Heart right ventricle (tissue), 16 donors: Measurements from ENCODE around the gene LARGE1. TPM values are rescaled to one million over a fixed set of nuclear protein-coding genes. Genes with fewer than 3 reads are reported as not detected.

Experiments
- ATAC-seq, 8 donors: fragments of 200-7000 bp; cut with Tn5 transposase; one replicate each; pipeline ENCODE4 v1.9.1; 2020; ENCODE audit warnings: mild to moderate bottlenecking in 8 of 8, moderate library complexity in 8 of 8, moderate number of reproducible peaks in 1 of 8
- DNase-seq, 2 donors: peaks; one replicate each; pipeline ENCODE4 v3.0.0-alpha.2; 2020
- H3K27ac ChIP-seq, 10 donors: fragments of 200-600 bp; sonication (generic) in 2 of 10; one replicate each; pipeline versions ENCODE4 v1.5.0 to v1.8.0; 2020 to 2022; ENCODE audit warnings: mild to moderate bottlenecking in 3 of 10
- H3K27me3 ChIP-seq, 7 donors: fragments of 200-600 bp; one replicate each; pipeline ENCODE4 v1.8.0; 2021 to 2022; ENCODE audit warnings: mild to moderate bottlenecking in 2 of 7
- H3K36me3 ChIP-seq, 9 donors: fragments of 200-600 bp; sonication (generic) in 1 of 9; one replicate each; pipeline versions ENCODE4 v1.5.0 to v1.8.0; 2020 to 2022; ENCODE audit warnings: mild to moderate bottlenecking in 2 of 9
- H3K4me1 ChIP-seq, 9 donors: fragments of 200-600 bp; sonication (generic) in 1 of 9; one replicate each; pipeline versions ENCODE4 v1.5.0 to v1.8.0; 2020 to 2022; ENCODE audit warnings: mild to moderate bottlenecking in 4 of 9
- H3K4me3 ChIP-seq, 10 donors: fragments of 200-600 bp; sonication (generic) in 2 of 10; one replicate each; pipeline versions ENCODE4 v1.5.0 to v1.8.0; 2020 to 2022; ENCODE audit warnings: mild to moderate bottlenecking in 7 of 10, moderate library complexity in 2 of 10
- H3K9me3 ChIP-seq, 11 donors: fragments of 200-600 bp in 10 of 11; sonication (generic) in 2 of 11; one replicate each; pipeline versions ENCODE4 v1.5.0 to v1.8.0; 2013 to 2022; ENCODE audit warnings: mild to moderate bottlenecking in 2 of 11, control low read depth in 1 of 11, moderate library complexity in 1 of 11
- CTCF ChIP-seq, 9 donors: fragments of 200-600 bp; sonication (generic) in 2 of 9; IDR thresholded peaks; one replicate each; pipeline versions ENCODE4 v1.5.0 to v1.8.0; 2021 to 2022; ENCODE audit warnings: antibody characterized with exemption in 9 of 9, mild to moderate bottlenecking in 5 of 9, moderate library complexity in 1 of 9
- WGBS, 2 donors: extraction: QIAGEN DNeasy Blood & Tissue Kit; methylation state at CpG; one replicate each; pipeline ENCODE4 v1.1.7; 2013; ENCODE audit warnings: inconsistent platforms in 1 of 2; 5-methylcytosine and 5-hydroxymethylcytosine counted together
- intact Hi-C, 10 donors: fragments of 100-400 bp; cut with DNase I; formaldehyde crosslinking; loops; one replicate each; pipeline versions ENCODE4 v1.11.1 to v1.14.2; 2022
- polyA plus RNA-seq, 2 donors: library from polyadenylated mRNA; stranded (reverse); fragments of 200-250 nt; gene quantifications; one replicate each; pipeline ENCODE4 v1.2.3, GENCODE V29; 2013
- total RNA-seq, 10 donors: library from RNA; stranded (reverse); fragmentation: NEBNext Ultra II Directional in 3 of 10; extraction: Animal tissue kit (Norgen Biotek cat#: 25700) in 3 of 10; gene quantifications; one replicate each; pipeline versions ENCODE4 v1.2.1 to v1.2.4, GENCODE V29; 2021 to 2023
- donor health status: Arrhythmogenic right ventricular cardiomyopathy.
- donor health status: ischemic (EF 13 %, LVEDD 7.1; RV severe dilation, severe dysfunction).
- donor health status: healthy with polysubstance abuse.
- donor health status: DM: no; HTN: yes; CAD: no.
- donor health status: DM: no; HTN: no; CAD: no.
- donor health status: ischemic (EF 25% LVEDD 6.9; RV normal size, moderate dysfunction).
- donor health status: ischemic (EF 25% LVEDD 5.7; RV mildly dilated, moderate dysfunction).
- donor health status: healthy.
- donor health status: DM: yes; HTN: yes; CAD: no.
- donor health status: Ischemic cardiomyopathy.
- donor health status: ischemic (EF 35%, LVEDD 5.7; RV mildly dilated, moderate dysfunction).
- donor health status: nonischemic (EF 11% LVEDD 7.7; RV severe dilation, severe dysfunction).
- donor health status: DM: yes; HTN: yes; CAD: no.
- donor health status: PGD.
- donor health status: ischemic (EF 29% LVEDD 5.4; RV normal size, mild dysfunction).
- donor health status: nonischemic (EF 23%, LVEDD 6.1; RV moderate dilation, normal function).

The LARGE1 gene
- total and polyA plus RNA-seq, 12 donors, result 33.7 to 184 (median 144) TPM

- H3K36me3 ChIP-seq, result no peaks in the 10 kb centered on the region
- intact Hi-C loops, result no loop called here
- peaks cover 3 to 59% (median 31%) of the 10 kb centered on the region in 9 donors for H3K4me1 ChIP-seq
- no peaks in the 10 kb centered on the region for H3K9me3 ChIP-seq
- peak overlapping the region in 9 of 10 donors; percentile 44 to 82 (median 60) for H3K27ac ChIP-seq
- DNase-seq (no peak), ATAC-seq (peak in 5 of 8 donors; percentile 11 to 65 (median 65))
- no peak for TF ChIP-seq CTCF (IDR thresholded peaks at IDR 0.05)
- peak overlapping the region in 6 of 10 donors; percentile 1 to 38 (median 23) for H3K4me3 ChIP-seq
- 32 to 40% methylated on average over 14 of the region's 14 CpGs for WGBS, 2 donors
- no peaks in the 10 kb centered on the region for H3K27me3 ChIP-seq
Observed at GRCh38 chr22:33563220-33563964, 356.9 kb downstream of the LARGE1 start.

GRCh38 chr22:33562501-33562900 lies 357.8 kb downstream of the LARGE1 start:
- 68 to 77% methylated on average over 6 of the region's 6 CpGs for WGBS, 2 donors
- no peaks in the 10 kb centered on the region for H3K36me3 ChIP-seq
- H3K4me3 ChIP-seq, result no peak overlapping the region
- H3K4me1 ChIP-seq, result peaks cover 0 to 50% (median 23%) of the 10 kb centered on the region in 9 donors
- no peaks in the 10 kb centered on the region for H3K27me3 ChIP-seq
- intact Hi-C loops, result no loop called here
- no peak for TF ChIP-seq CTCF (IDR thresholded peaks at IDR 0.05)
- ATAC-seq (peak in 6 of 8 donors; percentile 22 to 72 (median 63)), DNase-seq (no peak)
- no peaks in the 10 kb centered on the region for H3K9me3 ChIP-seq
- H3K27ac ChIP-seq, result peak overlapping the region in 6 of 10 donors; percentile 44 to 82 (median 66)

- Histone ChIP-seq H3K9me3 (no peaks in the 10 kb centered on the region), H3K36me3 (no peaks in the 10 kb centered on the region), H3K4me3 (no peak overlapping the region), H3K4me1 (peaks cover 0 to 43% (median 23%) of the 10 kb centered on the region in 9 donors), H3K27me3 (no peaks in the 10 kb centered on the region), H3K27ac (no peak overlapping the region)
- no peak for TF ChIP-seq CTCF (IDR thresholded peaks at IDR 0.05)
- intact Hi-C loops, result no loop called here
- ATAC-seq (no peak), DNase-seq (no peak)
- 97% methylated on average over 9 of the region's 9 CpGs for WGBS, 2 donors
Observed at GRCh38 chr22:33561149-33561807, 359.0 kb downstream of the LARGE1 start.

GRCh38 chr22:33557836-33558235 lies 362.4 kb downstream of the LARGE1 start:
- ATAC-seq (no peak), DNase-seq (no peak)
- no peaks in the 10 kb centered on the region for H3K36me3 ChIP-seq
- H3K4me1 ChIP-seq, result peaks cover 0 to 15% (median 10%) of the 10 kb centered on the region in 9 donors
- H3K27ac ChIP-seq, result no peak overlapping the region
- H3K9me3 ChIP-seq, result no peaks in the 10 kb centered on the region
- WGBS, 2 donors, result 94 to 95% methylated on average over 7 of the region's 7 CpGs
- no peak for TF ChIP-seq CTCF (IDR thresholded peaks at IDR 0.05)
- H3K4me3 ChIP-seq, result no peak overlapping the region
- H3K27me3 ChIP-seq, result no peaks in the 10 kb centered on the region
- intact Hi-C loops, result no loop called here
